Endothelial cell of umbilical vein (primary cell): Measurements from ENCODE around the gene ADIPOR2. TPM values are rescaled to one million over a fixed set of nuclear protein-coding genes. Genes with fewer than 3 reads are reported as not detected.

ENCODE experiments used
- BruUV-seq: library from RNA; stranded (reverse); fragments of 400-500 nt; replicated peaks from 2 replicates; lab custom pipeline; 2021; lab: Mats Ljungman, UMichigan
- CTCF ChIA-PET: fragments of 300-600, 350-600 bp; sonication (Branson Sonifier 250); formaldehyde crosslinking; loops from one replicate; lab custom pipeline; 2021; ENCODE audit warnings: antibody characterized with exemption, inconsistent platforms; lab: Charles Lee
- POLR2A ChIA-PET: fragments of 300-600, 350-600 bp; sonication (Branson Sonifier 250); formaldehyde crosslinking; loops from one replicate; lab custom pipeline; 2021; ENCODE audit warnings: antibody characterized with exemption, inconsistent platforms; lab: Charles Lee
- DNase-seq: peaks from one replicate; pipeline ENCODE4 v3.0.0-alpha.2; 2011; ENCODE audit warnings: low read depth, low spot score
- FAIRE-seq: peaks from 2 replicates; lab custom pipeline; 2011; peaks lifted over from hg19 to GRCh38; lab: Jason Lieb, UNC
- H2AFZ ChIP-seq: 2 replicates; pipeline ENCODE4 v1.6.0; 2012; ENCODE audit warnings: low read depth, low read length, control low read depth, inconsistent platforms
- H3K27ac ChIP-seq: 2 replicates; pipeline ENCODE4 v1.5.1; 2011; ENCODE audit warnings: low read depth, mild to moderate bottlenecking, control low read depth, low read length, moderate library complexity; ENCODE audit not compliant: insufficient read depth
- H3K27me3 ChIP-seq, 2 experiments: 2 replicates each; pipeline versions ENCODE4 v1.6.0 to v1.6.1; 2011; ENCODE audit warnings: low read length in 2 of 2, mixed read lengths in 1 of 2; ENCODE audit not compliant: control insufficient read depth in 2 of 2, insufficient read depth in 2 of 2
- H3K36me3 ChIP-seq, 2 experiments: 2 replicates in 1 of 2; 3 replicates in 1 of 2; pipeline ENCODE4 v1.5.1; 2011; ENCODE audit warnings: low read length in 2 of 2, mild to moderate bottlenecking in 1 of 2, moderate library complexity in 1 of 2; ENCODE audit not compliant: control insufficient read depth in 2 of 2, insufficient read depth in 2 of 2; ENCODE audit errors: extremely low read depth in 1 of 2
- H3K4me1 ChIP-seq: 3 replicates; pipeline ENCODE4 v1.5.1; 2011; ENCODE audit warnings: mild to moderate bottlenecking, low read length; ENCODE audit not compliant: control insufficient read depth, insufficient read depth; ENCODE audit errors: extremely low read depth
- H3K4me2 ChIP-seq: 2 replicates; pipeline ENCODE4 v1.6.1; 2011; ENCODE audit warnings: low read length, control low read depth, mixed read lengths; ENCODE audit not compliant: insufficient read depth
- H3K4me3 ChIP-seq, 3 experiments: fragments of 200-600 bp in 1 of 3; sonication (generic), shearing (Covaris generic) in 1 of 3; replicated peaks in 1 of 3; 2 replicates each; pipeline ENCODE4 v1.5.1; 2011 to 2016; ENCODE audit warnings: control low read depth in 3 of 3, low read length in 3 of 3, mild to moderate bottlenecking in 2 of 3, inconsistent platforms in 1 of 3, low read depth in 1 of 3, moderate library complexity in 1 of 3; ENCODE audit not compliant: insufficient read depth in 1 of 3
- H3K79me2 ChIP-seq: 2 replicates; pipeline ENCODE4 v1.6.0; 2012; ENCODE audit warnings: low read length, inconsistent platforms; ENCODE audit not compliant: control insufficient read depth, insufficient read depth
- H3K9ac ChIP-seq: replicated peaks from 2 replicates; pipeline ENCODE3; 2011; ENCODE audit warnings: low read length, control low read depth; ENCODE audit not compliant: insufficient read depth; ENCODE audit errors: extremely low read depth
- H3K9me1 ChIP-seq: replicated peaks from 3 replicates; pipeline ENCODE4 v1.6.0; 2011; ENCODE audit warnings: mild to moderate bottlenecking, low read length; ENCODE audit not compliant: control insufficient read depth, insufficient read depth; ENCODE audit errors: extremely low read depth
- H3K9me3 ChIP-seq: replicated peaks from 2 replicates; pipeline ENCODE4 v1.5.1; 2012; ENCODE audit warnings: low read length, inconsistent platforms; ENCODE audit not compliant: control insufficient read depth, insufficient read depth
- H4K20me1 ChIP-seq: replicated peaks from 2 replicates; pipeline ENCODE3; 2011; ENCODE audit warnings: mild to moderate bottlenecking, low read length; ENCODE audit not compliant: control insufficient read depth, insufficient read depth; ENCODE audit errors: extremely low read depth
- CTCF ChIP-seq, 2 donors: IDR thresholded peaks; 1 replicate in 1 of 2; 2 replicates in 1 of 2; pipeline ENCODE4 v1.5.1; 2011; ENCODE audit warnings: low read length in 2 of 2, mild to moderate bottlenecking in 2 of 2, moderate library complexity in 2 of 2, control low read depth in 1 of 2, inconsistent platforms in 1 of 2, low read depth in 1 of 2; ENCODE audit not compliant: insufficient read depth in 1 of 2; ENCODE audit errors: extremely low read depth in 1 of 2
- EZH2 ChIP-seq: IDR thresholded peaks from 2 replicates; pipeline ENCODE4 v1.6.1; 2012; ENCODE audit warnings: borderline replicate concordance, low read depth, mild to moderate bottlenecking, moderate library complexity, low read length, inconsistent platforms; ENCODE audit not compliant: severe bottlenecking
- FOS ChIP-seq: IDR thresholded peaks from 2 replicates; pipeline ENCODE4 v1.6.1; 2011; ENCODE audit warnings: mild to moderate bottlenecking, low read length, moderate library complexity, borderline replicate concordance; ENCODE audit not compliant: insufficient read depth
- GATA2 ChIP-seq: IDR thresholded peaks from 2 replicates; pipeline ENCODE4 v1.7.0; 2011; ENCODE audit warnings: low read depth, mild to moderate bottlenecking, moderate library complexity, mixed read lengths, low read length; ENCODE audit not compliant: insufficient read length, insufficient read depth
- JUN ChIP-seq: IDR thresholded peaks from 2 replicates; pipeline ENCODE4 v1.6.1; 2011; ENCODE audit warnings: borderline replicate concordance, low read depth; ENCODE audit not compliant: insufficient read length, insufficient read depth
- MAX ChIP-seq: IDR thresholded peaks from 2 replicates; pipeline ENCODE4 v1.6.1; 2011; ENCODE audit not compliant: insufficient read depth, insufficient read length
- MYC ChIP-seq: IDR thresholded peaks from one replicate; pipeline ENCODE4 v1.6.1; 2011; ENCODE audit warnings: mild to moderate bottlenecking, low read depth, low read length
- POLR2A ChIP-seq: IDR thresholded peaks from 2 replicates; pipeline ENCODE4 v1.6.1; 2012; ENCODE audit warnings: low read depth, mild to moderate bottlenecking, control low read depth, low read length
- POLR2AphosphoS5 ChIP-seq: IDR thresholded peaks from 2 replicates; pipeline ENCODE4 v1.6.1; 2012; ENCODE audit warnings: low read depth, mild to moderate bottlenecking, control low read depth, low read length, moderate library complexity; ENCODE audit not compliant: insufficient read depth
- dilution Hi-C: fragments of 300-500 bp; cut with MboI; formaldehyde crosslinking; loops from one replicate; pipeline ENCODE4 v1.15.0; 2019; ENCODE audit warnings: low sequenced_read_pairs; ENCODE audit not compliant: extremely low pct_ligation_motif_present
- intact Hi-C: fragments of 100-400 bp; cut with micrococcal nuclease; formaldehyde crosslinking; loops from one replicate; pipeline ENCODE4 v1.10.0; 2022
- polyA plus RNA-seq, 4 experiments: library from polyadenylated mRNA; depleted of rRNA in 3 of 4; stranded (reverse) in 3 of 4; unstranded in 1 of 4; fragments of >200 nt; gene quantifications; 2 replicates each; pipeline versions ENCODE4 v1.2.1 to v1.2.3, GENCODE V29; 2011 to 2012; ENCODE audit warnings: missing spikeins in 1 of 4
- total RNA-seq: library from RNA; stranded (reverse); gene quantifications from 2 replicates; pipeline ENCODE4 v1.2.3, GENCODE V29; 2021

The ADIPOR2 gene
- total and polyA plus RNA-seq, 2 donors (not counting 3 experiments of a cell fraction or from before 2014, with no cell fraction given) = 22.5 to 57.3 TPM

- Histone ChIP-seq H2AFZ (no peak overlapping the region), H3K4me3 (no peak overlapping the region), H3K9ac (no peak overlapping the region), H3K4me2 (no peak overlapping the region), H3K36me3 (no peaks in the 10 kb centered on the region), H4K20me1 (no peaks in the 10 kb centered on the region), H3K27ac (no peak overlapping the region), H3K9me1 (no peaks in the 10 kb centered on the region), H3K79me2 (no peaks in the 10 kb centered on the region), H3K4me1 (peaks cover 12% of the 10 kb centered on the region), H3K27me3 (no peaks in the 10 kb centered on the region), H3K9me3 (no peaks in the 10 kb centered on the region)
- intact Hi-C loops (no loop called here), dilution Hi-C loops (no loop called here)
- no peak for FAIRE-seq
- BruUV-seq = no TSS peak
- CTCF ChIA-PET = interaction anchor here (0.6 to 8.1 kb wide), 13 partner anchors 10 to 789 kb away, joined by 3 to 226 read pairs (median 3); partner anchors contain the start of gene DCP1B
- POLR2A ChIA-PET = no interaction called here
- DNase-seq = no peak
- TF ChIP-seq MYC = no peak
- TF ChIP-seq POLR2AphosphoS5 = no peak
- no peak for TF ChIP-seq EZH2
- TF ChIP-seq POLR2A = no peak
- TF ChIP-seq JUN = no peak
- no peak for TF ChIP-seq MAX
- TF ChIP-seq GATA2 = no peak
- TF ChIP-seq CTCF (IDR thresholded peaks at IDR 0.05; ENCODE audit: extremely low read depth in 1 of 2, insufficient read depth in 1 of 2, low read depth in 1 of 2, low read length in 2 of 2) = no peak
- TF ChIP-seq FOS = no peak
These were observed 104.4 kb downstream of the ADIPOR2 start for GRCh38 chr12:1795221-1795784.
